GM19324 (cell line): ENCODE data around the gene HOXB8.

ENCODE experiments used
- ATAC-seq: cut with Tn5 transposase; IDR thresholded peaks from one replicate; pipeline ENCODE4 v1.9.1; 2021; ENCODE audit warnings: mild to moderate bottlenecking, moderate library complexity; ENCODE audit not compliant: unreplicated experiment, low FRiP score

HOXB8 gene

DNA sequence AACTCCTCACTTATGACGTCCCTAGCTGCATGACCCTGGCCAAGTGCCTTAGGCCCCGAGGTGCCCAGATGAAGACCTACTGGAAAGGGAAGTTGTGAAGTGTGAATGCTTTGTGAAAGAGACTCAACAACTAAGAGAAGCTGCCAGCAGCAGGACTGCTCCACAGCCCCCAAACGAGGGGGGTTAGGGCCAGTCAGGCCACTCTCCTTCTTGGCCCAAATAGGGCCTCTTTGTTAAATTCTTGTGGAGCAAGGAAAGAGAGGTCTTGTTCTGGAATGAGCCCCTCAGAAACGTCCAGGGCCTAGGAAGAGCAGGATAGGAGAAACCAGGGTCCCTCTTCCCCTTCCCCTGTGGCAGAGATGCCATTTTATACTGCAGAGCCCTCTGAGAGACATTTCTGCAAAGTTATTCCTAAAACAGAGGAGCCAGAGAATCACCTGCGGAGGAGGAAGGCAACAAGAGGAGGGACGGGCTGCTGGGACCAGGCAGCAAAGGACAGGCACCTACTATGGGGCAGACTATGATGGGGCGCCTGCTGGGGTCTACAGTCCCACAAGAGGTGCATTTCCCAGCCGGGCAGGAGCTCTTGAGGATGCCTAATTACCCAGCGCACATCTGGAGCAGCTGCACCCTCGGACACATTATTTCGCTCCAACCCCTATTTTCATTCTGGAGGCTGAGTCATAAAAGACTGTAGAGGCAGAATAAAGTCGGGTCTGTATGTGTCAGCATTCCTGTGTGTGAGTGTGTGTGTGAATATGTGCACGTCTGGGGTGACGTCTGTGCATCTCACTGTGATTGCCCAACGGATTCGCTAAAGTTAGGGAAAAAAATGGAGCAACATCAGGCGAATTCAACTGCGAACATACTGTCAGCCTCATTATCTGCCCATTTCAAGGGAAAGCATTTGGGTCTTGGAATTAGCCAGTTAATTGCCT lies 22.5 kb upstream of the HOXB8 start:
- ATAC-seq = no peak

DNA sequence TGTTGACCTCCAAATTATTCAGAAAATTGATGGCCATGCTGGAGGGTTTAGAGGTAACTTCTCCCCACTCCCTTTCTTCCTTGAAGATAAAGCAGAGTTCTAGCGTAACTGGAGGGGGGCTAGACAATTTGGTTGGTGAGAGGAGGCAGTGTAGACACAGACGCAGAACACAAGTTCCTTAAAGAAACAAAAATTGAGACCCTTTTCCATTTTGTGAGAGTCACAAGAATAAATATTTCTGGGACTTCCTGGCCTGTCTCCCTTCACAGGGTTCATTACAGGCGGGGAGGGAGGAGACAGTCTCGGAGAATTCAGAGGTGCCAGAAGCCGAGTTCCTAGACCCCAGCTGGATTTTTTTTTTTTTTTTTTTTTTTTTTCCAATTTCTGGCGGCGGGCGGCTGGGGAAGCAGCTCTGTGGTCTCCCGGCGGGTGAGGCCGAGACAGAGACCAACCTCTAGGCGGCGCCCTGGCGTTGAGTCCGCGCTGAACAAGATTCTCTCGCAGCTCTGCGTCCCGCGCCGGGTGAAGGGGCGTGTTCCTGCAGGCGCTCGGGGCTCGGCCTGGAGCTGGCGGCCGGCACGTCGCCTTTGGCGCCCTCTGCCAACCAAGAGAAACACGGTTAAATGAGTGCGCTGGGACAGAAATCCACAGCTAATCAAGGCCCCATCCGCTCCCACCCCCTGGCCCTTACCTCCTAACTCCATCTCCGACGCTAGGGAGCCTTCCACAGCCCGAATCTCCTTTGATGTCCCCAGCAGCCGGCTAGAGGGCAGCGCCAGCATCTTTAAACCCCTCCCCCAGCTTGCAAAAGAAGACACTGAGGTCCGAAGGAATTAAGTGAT lies 21.3 kb upstream of the HOXB8 start:
- no peak for ATAC-seq

DNA sequence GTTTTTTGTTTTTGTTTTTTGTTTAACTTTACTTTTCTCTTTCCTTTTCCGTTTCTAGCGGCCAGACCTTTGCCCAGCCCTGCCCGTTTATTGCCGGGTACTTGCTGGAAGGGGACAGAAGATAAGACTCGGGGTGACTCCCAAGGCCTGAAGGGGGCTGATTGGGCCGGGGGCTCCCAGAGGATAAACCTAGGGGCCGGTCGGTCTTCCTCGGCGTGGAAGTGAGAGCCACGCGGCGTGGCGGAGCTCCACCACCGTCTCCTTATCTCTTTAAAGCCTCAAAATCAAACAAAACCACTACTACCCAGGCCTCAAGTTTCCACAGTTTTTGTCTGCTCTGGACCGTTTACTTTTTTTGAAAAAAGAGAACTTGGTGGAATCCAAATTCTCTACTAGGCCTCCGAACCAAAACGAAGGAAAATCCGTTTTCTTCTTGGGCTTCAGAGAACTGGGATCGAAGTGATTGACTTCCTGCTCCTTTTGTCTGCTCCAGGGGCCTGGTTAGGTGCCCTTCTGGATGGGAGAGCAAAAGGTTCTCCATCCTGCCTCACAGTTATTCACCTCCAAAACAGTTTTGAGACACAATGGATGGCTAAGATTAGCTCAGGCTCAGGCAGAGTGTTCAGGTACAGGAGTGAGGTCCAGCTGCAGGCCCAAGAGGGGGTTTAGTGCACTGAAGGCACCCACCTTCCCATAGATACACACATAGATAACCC lies 19.6 kb upstream of the HOXB8 start:
- ATAC-seq = no peak

DNA sequence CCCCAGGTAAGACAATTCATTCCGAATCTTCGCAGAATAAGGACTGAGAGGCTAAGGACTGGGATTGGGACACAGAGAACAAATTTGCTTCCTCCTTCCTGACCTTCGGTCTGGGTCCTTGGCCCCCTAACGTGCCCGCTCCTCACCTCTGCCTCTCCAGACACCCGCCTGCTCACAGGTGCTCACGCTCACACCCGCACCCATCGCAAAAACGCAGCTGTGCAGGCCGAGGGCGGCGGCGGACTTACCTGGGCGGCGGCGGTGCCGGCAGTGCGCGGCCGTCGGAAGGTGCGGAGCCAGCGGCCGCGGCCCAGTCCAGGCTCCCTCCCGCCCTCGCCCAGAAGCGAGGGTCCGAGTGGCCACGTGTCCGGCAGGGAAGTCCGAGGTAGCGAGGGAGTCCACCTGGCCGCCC lies 18.2 kb upstream of the HOXB8 start:
- no peak for ATAC-seq

DNA sequence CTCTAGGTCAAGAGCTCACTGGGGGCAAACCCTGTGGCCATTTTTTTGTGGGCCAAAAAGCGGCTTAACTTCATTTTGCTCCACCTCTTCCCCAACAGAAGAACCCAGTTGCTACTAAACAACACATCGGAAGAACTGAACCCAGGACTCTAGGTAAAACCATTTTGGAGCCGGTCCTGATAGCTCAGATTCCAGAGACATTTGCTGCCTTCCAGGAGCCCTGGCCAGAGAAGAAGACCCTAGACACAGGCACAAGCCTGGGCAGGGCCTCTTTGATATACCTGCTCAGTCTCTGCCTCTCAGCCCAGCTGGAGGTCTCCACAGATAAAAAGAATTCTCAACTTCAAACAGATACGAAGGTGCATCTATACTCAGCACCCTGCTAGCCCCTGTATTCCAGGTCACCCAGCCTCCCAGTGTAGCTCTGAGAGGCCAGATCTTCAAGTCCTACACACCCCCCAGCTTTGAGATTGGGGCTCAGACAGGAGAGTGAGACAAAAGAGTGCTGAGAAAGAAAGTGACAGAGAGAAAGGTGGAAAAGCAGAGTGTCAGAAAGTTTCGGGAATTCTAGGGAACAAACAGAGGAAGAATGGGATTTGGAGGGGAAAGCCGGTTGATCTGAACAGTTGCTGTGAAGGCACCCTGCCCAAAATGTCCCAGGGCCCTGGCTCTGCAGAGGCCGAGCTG lies 17.6 kb upstream of the HOXB8 start:
- no peak for ATAC-seq

DNA sequence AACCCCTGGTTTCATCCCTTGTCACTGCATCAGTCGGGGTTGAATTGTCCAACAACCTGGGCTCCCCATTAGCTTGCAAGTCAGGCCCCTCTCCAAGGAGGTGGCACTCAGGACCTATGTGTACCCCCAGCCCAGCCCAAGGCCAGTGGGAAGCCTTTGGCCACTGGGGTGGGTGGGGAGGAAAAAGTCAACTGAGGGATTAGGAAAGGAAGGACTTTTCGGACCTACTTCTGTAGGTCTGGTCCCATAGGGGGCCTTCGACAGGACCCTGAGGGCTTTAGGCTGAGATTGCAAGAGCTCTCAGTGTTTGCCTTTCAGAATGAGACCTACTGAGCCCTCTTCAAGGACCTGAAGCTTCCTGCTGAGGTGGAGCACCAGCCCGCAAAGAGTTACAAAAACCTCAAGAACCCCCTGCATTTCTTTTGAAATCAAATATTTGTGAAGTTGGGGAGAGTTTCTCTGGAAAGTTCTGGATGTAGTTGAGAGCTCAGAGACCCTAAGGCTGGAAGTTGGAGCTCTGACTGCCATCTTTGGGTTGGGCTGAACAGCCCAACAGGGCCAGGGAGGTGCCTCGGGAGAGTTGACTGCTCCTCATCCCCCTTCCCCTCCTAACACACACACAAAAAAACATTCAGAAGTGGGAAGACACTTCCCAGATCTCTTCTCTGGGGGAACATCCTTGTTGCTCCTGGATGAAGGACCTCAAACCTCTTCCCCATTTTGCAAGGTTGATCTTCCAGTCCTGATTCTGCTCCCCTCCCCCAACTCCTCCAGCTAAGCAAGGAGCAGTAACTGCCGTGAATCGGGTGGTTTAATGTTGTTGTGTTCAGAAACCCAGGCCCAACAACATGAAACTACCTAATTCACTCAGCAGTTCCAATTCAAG lies 16.8 kb upstream of the HOXB8 start:
- ATAC-seq = no peak

DNA sequence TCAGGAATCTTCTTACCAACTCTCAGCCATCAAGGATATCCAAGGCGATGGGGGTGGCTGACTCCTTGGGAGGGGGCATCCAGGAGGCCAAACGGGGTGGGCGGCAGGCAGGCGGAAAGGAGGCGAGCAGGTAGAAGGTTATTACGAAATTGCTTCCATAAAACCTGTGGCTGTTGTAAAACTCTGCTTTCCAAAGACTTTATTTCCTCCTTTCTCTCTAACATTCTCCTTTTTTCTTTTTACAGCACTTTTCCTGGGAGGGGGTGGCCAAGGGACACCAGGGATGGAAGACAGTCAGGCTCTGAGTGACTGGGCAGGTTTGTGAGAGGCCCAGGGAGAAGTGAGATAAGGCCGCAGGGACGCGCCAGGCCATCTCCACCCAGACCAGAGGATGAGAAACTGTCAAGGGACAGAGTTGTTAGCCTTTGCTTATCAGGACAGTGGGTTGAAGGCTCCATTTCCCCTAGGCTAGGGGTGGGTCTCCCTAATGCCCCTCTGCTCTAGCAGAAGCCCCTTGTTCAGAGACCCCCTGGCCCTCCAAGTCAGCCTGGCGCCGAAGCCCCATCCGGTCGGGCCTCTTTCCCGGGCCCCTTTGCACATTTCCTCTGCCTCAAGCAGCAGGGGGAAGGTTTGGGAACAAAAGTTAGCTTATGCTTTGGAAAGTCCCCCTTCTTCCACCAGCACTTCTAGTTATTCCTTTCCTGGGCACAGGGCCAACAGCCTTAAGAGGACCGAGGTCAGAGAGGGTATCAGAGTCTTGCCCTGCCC lies 16.0 kb upstream of the HOXB8 start:
- ATAC-seq = no peak

DNA sequence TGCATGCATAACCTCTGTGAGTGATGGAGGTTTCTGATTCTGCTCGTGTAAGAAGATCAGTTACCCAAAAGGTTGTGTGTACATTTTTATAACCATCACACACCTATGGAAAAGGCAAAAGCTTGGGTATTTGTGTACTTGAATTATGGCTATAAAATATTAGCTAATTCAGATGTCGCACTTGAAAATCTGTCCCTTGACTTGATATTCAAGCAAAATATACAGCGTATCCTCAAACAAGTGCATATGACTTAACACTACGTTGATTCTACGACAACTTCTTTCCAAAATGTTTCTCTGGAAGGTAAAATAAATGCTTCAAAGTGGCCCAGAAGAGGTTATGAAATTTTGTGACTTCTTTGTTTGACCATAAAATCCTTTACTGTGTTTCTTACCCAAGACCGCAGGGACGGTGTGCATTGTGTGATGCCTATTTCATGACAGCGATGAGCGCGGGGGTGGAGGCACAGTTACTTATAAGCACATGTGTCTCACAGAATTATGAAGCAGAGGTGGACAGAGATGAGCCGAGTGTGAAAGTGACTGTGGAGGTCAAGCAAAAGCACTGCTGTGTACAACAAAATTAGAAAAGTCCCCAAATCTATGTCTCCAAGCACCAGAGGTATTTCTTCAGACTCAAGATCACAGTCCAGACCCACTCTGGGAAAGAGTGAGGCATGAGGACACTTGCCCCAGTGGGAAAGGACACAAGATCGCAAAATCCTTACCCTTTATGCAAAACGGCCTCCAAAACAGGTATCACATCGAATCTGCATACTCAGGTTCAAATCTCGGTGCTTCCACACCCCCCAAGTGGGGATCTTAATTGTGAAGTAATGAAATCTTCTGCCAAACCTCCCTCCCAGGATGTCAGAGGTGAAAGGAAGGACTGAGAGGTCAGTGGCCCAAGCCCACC lies 15.2 kb upstream of the HOXB8 start:
- no peak for ATAC-seq

DNA sequence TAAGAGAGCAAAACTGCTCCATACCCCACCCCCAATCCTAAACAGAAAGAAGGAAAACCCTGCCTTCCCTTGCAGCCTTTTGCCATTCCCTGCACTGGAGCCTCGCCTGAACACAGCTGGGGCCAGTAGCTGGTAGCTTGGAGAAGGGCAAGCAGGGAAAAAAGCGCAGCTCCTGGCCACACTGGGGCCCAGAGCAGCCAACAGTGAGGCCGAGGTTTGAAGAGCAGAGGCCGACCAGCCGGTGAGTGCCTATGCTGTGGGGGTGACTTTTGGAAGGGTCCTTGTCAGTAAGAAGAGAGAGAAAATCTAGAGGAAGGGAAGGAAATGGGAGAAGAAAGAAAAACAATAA lies 14.3 kb upstream of the HOXB8 start:
- no peak for ATAC-seq

DNA sequence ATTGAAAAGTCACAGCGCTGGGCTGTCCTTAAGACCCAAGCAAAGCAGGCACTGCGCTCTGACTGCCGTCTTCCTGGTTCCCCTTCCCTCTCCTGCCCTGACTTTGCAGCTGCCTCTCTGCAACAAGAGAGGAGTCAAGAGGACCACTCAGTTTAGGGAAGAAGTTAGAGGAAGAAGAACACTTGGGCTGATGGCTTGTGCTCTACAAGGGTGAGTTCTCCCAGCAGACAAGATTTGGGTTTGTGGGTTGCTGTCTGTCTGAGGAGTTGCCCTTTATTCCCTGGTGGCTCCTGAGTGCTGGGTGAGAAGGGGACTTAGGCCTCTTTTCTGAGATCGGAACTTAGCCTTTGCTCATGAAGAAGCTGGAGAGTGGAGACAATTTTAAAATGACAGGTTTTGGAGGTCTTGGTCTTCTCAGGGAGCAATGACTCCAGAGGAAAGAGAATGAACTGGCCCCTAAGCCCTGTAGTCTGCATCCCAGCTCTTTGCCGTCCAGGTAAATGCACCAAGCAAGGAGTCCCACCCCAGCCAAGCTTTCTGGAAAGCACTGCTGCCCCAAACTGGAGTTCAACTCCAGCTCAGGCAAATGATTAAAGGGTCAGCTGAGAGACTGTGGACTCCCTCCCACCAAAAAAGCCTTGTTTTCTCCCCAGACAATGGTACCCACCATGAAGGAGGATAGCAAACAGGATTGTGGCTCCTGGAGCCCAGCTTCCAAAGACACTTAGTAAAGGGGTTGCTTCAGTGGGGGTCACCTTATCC lies 13.7 kb upstream of the HOXB8 start:
- no peak for ATAC-seq

DNA sequence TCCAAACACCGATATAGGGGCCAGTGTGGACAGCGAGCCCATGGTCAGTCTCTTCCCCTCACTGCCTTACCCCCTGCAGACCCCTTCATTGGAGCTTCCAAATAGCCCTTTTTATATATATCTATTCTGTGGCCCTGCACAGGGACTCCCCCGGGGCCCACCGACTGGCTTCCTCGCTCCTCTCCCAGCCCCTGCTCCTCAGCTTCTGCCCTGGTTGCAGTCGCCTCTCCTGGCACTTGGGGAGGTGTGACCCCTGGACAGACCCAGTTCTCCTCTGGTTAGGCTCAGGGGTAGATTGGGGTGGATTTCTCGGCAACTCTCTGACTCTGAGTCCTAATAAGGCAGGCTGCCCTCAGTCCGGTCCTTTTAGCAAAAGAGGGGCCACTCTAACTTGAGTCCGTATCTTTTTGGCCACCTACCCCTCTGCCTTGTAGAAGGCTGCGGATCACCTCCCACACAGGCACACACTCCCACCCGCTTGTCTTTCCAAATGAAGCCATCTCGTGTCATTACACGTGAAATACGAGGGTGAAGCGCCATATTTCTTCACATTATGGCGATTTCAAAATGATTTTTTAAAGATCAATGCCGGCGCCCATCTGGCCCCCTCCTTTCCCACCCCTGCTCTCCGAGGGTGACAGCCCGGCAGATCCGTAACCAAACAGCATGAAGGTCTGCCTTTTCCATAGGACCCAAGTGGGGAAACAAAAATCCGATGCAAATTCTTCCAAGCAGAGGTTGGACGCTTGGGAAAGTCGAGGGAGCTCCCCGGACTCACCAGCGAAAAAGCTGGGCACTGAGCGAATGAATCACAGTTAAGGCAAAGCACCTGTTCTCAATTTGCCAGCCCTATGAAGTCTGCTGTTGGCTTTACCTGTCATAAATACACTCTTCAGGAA lies 12.8 kb upstream of the HOXB8 start:
- ATAC-seq = no peak

DNA sequence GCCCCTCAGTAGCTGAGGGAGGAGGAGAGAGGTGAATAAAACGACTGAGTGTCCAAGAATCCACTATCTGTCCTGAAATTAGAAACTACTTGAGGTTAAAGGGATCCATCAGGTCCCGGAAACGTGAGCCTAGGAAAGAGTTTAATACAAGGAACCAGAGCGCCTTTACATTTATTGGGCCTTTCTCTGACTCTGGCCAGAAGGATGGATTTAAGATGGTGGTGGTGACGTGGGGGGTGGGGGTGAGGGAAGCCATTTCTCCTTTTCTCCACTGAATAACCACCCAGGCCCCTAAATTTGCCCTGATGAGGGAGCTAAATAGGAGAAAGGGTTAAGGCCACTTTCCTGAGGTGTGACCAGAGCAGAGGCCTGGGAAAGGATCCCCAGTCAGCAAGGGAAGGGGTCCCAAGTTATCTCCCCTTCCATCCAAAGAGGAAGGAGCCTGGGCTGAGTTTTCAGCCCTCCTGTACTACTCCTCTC lies 12.1 kb upstream of the HOXB8 start:
- no peak for ATAC-seq

DNA sequence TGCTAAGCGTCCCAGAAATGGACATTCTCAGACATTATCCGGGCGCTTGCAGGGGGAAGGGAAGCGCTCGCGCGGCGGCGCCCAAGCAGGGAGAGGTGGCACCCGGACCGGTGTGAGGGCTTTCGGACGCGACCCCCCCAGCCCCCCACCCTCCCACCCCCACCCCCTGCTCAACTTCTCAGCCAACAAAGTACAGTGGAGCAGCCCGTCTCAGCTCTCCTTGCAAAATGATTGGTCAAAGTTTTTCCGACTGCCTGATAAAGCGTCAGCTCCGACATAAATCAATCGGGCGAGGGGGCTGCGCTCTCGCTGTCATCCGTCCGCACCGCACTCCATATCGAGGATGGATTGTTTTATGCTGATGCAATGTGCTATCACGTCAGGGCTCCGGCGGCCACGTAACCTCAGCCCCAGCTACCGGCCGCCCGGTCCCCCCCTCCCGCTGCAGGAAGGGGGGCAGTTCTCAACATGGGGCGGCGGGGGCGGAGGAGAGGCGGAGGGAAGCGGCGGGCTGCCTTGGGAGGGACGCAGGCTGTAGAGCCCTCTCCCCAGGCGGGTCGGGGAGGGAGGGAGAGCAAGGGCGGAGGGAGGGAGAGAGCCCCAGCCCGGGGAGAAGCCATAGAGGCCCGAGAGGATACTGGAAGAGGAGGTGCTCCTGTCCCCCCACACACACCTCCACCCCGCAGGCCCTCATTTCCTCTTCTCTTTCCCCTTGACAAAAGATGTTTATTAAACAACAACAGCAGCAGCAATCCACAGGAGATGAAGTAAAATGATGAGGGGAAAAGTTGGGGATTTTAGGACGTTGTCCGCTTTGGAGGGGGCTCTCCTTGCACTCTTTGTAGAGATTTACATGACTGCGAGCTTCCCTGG lies 11.4 kb upstream of the HOXB8 start, which contains the start of gene HOXB9:
TSS of gene HOXB9 (minus strand) at position 114 of the 873 bp plus-strand sequence. CDS start at position 25, 89 bp downstream.
- ATAC-seq = peak; percentile 17

DNA sequence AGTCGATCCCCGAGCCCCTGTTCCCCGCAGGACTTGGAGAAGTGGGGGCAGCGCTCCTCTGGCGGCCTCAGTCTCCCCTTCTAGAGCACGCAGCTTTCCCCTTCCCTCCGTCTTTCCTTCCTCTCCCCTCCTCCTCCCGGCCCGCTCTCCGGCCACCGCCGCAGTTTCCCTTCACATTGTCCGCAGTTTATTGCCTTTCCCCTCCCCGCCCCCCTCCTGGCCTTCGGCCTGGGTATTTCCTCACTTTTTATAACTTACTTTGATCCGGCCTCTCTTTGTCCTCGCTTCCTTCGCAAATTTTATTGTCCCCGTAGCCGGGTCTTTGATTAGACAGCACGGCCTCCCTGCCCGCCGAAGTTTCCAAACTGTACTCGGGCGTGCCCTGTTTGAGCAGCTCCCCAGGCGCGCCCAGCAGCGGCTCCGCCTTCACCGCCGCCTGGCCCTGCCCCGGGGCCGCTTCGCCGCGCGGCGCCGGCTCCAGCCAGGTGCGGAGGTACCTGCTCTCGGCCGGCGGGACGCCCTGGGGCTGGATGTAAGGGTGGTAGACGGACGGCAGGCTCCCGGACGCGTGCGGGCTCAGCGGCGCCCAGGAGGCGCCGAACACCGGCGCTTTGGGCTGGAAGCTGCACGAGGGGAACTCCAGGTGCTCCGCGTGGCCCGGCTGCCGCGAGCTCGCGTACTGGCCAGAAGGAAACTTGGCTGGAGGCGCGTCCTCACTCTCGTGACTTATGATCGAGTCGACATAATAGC lies 10.6 kb upstream of the HOXB8 start:
- peak; percentile 43 for ATAC-seq
